ENCODE results near the gene CCL3.
"Not testable (repeated sequence)": the region's sequence is repeated elsewhere in the genome, so short reads cannot be mapped to it uniquely, and the experiment has no call there.

The CCL3 gene

DNA sequence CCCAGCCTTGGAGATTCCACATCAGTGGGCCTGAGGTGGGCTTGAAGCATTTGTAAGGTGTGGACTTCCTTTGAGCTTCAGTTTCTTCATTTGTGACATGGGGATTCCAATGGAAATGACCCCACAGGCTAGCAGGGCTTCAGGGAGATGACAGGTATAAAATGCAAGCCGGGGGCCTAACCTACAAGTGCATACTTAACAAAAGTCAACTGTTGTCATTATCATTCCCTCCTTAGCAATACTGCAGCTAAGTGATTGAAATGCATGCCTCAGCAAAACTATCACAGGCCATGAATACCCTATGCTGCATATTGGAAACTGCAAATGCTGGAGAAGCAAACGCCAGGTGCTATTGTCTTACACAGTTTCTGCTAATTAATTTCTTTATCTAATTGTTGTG lies 33.5 kb upstream of the CCL3 start:
- TF ChIP-seq, protein P1, sequence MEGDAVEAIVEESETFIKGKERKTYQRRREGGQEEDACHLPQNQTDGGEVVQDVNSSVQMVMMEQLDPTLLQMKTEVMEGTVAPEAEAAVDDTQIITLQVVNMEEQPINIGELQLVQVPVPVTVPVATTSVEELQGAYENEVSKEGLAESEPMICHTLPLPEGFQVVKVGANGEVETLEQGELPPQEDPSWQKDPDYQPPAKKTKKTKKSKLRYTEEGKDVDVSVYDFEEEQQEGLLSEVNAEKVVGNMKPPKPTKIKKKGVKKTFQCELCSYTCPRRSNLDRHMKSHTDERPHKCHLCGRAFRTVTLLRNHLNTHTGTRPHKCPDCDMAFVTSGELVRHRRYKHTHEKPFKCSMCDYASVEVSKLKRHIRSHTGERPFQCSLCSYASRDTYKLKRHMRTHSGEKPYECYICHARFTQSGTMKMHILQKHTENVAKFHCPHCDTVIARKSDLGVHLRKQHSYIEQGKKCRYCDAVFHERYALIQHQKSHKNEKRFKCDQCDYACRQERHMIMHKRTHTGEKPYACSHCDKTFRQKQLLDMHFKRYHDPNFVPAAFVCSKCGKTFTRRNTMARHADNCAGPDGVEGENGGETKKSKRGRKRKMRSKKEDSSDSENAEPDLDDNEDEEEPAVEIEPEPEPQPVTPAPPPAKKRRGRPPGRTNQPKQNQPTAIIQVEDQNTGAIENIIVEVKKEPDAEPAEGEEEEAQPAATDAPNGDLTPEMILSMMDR (conservative IDR thresholded peaks at IDR 0.05) = no peak

DNA sequence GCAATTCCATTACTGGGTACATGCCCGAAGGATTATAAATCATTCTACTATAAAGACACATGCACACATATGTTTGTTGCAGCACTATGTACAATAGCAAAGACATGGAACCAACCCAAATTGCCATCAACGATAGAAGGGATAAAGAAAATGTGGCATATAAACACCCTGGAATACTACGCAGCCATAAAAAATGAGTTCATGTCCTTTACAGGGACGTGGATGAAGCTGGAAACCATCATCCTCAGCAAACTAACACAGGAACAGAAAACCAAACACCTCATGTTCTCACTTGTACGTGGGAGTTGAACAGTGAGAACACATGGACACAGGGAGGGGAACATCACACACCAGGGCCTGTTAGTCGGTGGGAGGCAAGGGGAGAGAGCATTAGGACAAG lies 31.2 kb upstream of the CCL3 start:
- not testable (repeated sequence) for H3K27ac ChIP-seq

More for the DNA sequence above, 33.5 kb upstream of the CCL3 start:
- H3K27ac ChIP-seq = no peak overlapping the region

DNA sequence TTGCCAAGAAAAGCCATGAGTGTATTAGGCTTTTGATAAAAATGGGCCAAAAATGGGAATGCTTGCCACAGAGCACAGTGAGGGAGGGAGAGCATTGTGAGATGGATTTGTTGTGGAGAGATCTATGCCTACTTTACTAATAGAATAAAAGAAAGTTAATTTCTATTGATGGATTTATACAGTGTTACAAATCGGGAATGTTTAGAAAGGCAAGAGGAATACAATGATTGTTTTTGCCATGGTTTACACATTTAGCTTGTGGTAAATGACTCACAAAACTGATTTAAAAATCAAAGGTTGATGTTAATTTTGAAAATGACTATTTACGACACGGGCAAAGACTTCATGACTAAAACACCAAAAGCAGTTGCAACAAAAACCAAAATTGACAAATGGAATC lies 30.3 kb upstream of the CCL3 start:
- TF ChIP-seq, protein P1 (conservative IDR thresholded peaks at IDR 0.05) = no peak
- H3K27ac ChIP-seq = no peak overlapping the region

DNA sequence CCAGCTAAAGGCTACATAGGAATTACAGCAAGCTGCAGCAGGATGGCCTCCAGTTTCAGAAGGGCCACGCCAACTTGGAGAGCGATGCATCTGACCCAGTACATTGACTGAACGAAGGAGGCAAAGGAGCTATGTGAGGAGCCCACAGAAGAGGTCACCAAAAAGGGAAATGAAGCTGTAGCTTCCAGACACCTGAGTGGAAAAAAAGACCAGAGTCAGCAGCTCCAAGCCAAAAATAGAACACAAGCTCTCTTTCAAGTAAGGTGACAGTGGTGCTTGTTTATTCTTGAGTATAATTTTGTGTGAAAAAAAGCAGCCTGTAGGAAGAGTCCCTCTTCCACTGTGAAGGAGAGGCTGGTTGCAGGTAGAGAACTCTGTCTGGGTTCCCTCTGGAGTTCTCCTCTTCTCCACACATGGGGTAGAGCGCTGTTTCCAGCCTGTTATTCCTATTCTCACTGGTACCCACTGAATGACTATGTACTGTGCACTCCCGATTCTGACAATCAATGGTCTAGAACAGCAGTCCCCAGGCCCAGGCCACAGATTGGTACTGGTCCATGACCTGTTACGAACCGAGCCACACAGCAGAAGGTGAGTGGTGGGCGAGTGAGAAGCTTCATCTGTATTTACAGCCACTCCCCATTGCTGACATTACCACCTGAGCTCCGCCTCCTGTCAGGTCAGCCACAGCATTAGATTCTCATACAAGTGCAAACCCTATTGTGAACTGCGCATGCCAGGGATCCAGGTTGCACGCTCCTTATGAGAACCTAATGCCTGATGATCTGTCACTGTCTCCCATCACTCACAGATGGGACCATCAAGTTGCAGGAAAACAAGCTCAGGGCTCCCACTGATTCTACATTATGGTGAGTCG lies 28.8 kb upstream of the CCL3 start:
- TF ChIP-seq, protein P1 (conservative IDR thresholded peaks at IDR 0.05) = no peak
- no peak overlapping the region for H3K27ac ChIP-seq

DNA sequence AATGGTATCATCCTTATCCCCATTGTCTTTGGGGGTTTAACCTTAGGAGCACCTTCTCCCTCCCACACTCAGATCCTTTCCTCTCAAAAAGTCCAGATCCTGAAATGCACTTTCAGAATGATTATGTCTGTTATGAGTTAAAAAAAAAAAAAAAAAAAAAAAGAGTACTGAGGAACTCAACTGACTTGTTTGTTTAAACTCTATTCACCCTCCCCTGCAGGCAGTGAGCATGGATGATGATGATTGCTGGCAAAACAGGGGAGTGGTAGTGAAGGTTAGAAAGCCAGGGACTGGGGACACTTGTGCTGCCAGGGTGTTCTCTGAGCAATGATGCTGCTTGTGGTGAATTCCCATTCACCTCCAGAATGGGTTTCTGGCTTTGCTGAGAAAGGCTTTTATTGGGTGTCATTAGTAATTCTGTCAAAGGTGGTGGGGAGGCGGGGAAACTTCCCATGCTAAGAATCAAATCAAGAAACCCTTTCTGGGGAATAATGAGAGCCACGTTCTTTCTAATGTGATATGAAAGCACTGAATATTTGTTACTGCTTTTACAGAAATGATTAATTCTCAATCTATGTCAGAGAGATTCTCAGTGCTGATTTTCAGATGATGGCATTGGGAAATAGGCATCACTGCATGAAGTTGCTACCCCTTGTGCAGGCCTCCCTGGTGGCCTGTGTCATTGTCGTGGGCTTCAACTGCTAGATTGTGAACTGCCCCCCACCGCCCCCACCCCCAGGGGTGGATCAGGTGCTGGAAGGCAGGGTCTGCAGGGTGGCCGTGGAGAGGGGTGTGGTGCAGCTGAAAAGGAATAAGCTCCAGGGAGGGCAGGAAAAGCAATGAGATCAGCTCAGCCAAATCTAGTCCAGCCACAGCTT lies 27.8 kb upstream of the CCL3 start:
- TF ChIP-seq, protein P1 (conservative IDR thresholded peaks at IDR 0.05) = no peak
- no peak overlapping the region for H3K27ac ChIP-seq

DNA sequence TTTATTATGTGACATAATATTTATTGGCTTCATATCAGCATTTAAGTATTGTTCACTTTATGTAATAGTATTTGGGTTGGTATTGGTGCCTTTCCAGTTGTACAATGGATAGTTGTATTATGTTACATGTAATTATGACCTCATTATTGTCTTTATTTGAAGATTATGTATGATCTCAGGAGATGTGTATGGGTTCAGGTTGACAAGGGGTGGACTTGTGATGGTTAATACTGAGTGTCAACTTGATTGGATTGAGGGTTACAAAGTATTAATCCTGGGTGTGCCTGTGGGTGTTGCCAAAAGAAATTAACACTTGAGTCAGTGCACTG lies 25.7 kb upstream of the CCL3 start:
- not testable (repeated sequence) for H3K27ac ChIP-seq

DNA sequence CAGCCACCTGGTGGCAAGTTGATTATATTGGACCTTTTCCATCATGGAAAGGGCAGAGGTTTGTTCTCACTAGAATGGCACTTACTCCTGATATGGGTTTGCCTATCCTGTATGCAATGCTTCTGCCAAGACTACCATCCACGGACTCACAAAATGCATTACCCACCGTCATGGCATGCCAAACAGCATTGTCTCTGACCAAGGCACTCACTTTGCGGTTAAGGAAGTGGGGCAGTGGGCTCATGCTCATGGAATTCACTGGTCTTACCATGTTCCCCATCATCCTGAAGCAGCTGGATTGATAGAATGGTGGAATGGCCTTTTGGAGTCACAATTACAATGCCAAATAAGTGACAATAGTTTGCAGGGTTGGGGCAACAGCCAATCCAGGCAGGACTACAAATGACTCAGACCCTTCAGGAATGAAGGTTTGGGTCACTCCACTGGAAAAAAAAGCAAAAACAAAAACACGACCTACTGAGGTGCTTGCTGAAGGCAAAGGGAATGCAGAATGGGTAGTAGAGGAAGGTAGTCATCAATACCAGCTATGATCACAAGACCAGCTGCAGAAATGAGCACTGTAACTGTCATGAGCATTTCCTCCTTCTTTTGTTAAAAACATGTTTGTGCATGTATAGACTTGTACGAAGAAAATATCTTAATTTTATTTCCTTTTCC lies 25.2 kb upstream of the CCL3 start:
- not testable (repeated sequence) for H3K27ac ChIP-seq

DNA sequence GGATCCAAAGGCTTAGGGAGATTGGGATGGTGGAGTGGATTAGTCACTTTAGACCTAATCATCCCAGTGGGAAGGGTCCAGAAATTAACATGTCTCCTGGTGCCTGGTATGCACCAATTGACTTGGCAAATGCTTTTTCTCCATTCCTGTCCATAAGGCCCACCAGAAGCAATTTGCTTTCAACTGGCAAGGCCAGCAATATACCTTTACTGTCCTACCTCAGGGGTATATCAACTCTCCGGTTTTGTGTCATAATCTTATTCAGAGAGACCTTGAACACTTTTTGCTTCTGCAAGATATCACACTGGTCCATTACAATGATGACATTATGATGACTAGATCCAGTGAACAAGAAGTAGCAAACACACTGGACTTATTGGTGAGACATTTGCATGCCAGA lies 23.2 kb upstream of the CCL3 start:
- not testable (repeated sequence) for H3K27ac ChIP-seq

DNA sequence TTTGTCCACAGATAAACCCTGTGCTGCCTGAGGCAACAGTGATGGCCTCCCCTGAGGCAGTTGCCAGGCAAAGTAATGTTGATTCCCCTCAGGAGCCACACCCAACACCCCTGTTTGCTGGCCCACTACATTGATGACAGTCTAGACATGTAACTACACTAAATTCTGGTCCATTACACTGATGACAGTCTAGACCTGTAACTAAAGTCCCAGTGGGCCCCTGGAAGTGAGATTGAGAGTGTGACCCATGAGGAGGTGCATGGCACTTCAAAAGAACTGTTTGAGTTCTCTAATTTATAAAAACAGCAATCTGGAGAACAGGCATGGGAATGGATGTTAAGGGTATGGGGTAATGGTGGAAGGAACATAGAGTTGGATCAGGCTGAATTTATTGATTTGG lies 22.6 kb upstream of the CCL3 start:
- H3K27ac ChIP-seq = no peak overlapping the region
- TF ChIP-seq, protein P1 (conservative IDR thresholded peaks at IDR 0.05) = no peak
